SHP77 (cell line): ENCODE results near the gene CCND2.

Experiments used
- DNase-seq, 2 experiments: peaks; one replicate each; lab custom pipeline; 2025; lab: John Stamatoyannopoulos, UW

The CCND2 gene

DNA sequence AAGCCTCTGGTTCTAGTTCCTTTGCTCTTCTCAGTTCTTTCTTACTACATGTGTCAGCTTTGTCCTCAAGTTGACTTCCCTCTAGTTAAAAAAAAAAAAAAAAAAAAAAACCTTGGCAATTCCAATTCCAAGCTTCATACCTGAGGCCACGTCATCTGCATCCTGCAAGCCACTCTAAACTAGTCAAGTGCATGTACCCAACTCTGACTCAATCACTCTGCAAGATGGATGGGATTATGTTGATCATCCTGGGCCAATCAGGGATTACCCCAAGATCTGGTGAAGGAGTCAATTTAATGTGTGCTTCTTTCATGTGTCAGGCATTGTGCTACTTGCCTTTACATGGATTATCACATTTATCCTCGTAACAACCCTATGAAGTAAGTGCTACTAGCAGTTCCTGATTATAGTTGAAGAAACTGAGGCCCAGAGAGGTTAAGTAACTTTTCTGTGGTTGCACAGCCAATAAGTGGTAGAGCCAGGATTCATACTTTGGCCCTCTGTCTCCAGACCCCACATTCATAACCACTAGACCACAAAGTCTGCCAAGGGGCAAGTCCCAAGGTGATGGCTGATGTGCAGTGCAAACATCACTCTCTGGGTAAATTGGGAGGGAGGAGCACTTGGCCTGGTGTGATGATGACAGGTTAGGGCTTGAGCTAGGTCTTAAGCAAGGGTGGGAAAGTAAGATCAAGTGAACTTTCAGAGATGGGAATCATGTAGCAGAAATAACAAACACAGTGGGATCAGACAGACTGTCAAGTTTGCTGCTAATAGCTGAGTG lies 17.3 kb upstream of the CCND2 start:
- DNase-seq: no peak

DNA sequence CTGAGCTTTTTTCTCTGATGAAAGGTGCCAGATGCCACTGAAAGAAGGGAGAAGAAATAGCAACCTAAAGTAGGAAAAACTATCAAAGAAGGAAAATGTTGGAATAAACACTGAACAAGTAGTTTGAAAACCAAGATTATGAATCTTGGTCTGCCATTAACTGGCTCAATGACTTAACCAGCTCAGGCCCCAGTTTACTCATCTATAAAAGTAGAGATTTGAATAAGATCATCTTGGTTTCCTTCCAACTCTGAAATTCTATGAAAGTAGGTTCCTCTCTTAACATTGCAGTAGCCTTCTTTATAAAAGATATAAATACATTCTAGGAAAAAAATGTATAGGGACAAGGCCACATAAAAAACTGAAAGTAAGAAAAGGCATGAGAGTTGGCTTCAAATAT lies 16.1 kb upstream of the CCND2 start:
- no peak for DNase-seq

DNA sequence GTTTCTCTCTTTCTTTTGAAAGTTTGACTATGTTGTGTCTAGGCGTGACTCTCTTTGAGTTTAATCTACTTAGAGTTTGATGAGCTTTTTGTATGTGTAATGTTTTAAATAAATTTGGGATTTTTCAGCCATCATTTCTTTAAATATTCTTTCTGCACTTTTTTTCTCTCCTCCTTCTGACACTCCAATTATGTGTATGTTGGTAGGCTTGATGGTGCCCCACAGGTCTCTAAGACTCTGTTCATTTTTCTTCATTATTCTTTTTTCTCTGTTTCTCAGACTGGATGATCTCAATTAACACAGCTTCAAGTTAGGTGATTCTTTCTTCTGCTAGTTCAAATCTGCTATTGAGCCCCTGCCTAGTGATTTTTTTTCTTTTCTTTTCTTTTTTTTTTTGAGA lies 14.5 kb upstream of the CCND2 start:
- DNase-seq: no peak

DNA sequence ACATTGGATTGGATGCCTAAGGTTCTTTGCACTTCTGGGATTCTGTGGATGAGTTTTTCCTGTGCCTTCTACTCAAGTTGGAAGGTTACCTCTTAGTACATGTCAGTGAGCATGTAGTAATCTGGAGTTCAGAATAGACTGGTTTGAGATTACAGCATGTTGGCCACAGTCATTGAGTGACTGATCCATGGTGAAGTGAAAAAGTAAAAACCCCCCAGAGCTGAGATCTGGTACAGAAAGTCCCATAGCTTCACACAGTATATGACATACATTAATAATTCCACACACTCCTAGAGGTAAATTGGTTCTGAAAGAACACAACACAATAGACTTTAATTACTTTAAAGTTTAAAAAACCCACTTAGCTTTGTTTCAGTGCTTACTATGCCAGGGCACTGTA lies 11.9 kb upstream of the CCND2 start:
- no peak for DNase-seq

DNA sequence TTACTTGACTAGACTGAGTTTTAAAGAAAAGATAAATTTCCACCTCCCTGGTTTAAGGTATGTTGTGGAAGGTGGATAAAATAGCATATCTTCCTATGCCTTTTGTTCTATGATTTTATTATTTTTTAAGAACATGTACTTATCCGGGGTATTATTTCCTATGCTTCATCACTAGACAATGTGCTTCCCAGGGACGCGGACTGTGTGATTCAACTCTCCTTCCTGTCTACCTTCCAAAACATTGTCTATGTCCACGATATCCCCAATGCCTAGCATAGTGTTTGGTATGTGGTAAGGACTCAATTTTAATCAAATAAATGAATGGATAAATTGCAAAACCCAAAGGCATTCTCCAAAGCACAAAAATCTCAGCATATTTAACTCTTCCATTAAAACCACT lies 8.3 kb upstream of the CCND2 start:
- no peak for DNase-seq

DNA sequence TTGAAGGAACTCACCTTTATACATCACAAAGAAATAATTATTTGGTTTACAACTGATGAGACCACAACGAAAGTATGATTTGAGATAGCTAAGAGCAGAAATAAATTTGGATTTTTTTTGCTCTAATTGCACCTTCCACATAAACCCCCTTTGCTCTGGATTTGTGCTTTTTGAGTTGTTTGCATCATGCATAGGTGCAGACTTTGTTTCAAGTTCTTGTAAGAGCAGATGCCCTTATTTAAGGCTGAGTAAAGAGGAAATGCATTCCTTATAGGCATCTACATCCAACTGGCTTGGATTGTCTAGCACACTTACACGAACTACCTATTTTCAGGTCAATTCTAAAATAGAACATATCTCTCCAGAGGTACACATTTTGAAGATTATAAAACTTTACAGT lies 6.6 kb upstream of the CCND2 start:
- no peak for DNase-seq

DNA sequence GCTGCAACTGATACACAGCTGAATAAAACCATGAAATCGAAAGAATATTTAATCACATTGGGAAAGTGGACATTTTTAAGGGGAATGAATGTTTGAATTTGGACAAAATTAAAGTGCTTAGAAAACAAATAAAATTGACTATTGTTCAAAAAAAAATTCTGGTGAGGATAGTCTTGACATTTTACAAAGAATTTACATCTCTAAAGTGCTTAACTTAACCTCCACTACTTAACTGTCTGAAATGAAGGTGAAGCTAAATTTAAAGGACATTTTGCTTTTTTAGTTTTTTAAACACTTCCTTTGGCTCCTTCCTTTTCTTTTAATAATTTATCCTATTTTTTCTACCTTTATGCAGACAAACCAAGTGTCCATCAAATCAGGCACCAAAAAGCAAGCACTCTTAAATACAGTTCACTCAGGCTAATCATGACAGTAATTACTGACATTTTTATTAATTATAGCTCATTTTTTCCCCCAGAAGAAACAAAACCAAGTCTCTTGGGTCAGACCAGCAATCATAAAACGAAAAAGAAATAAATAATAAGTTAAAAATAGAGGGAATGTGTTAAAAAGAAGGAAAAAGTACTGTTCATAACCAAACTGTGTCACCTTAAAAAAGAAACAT lies 5.7 kb upstream of the CCND2 start:
- DNase-seq: no peak

DNA sequence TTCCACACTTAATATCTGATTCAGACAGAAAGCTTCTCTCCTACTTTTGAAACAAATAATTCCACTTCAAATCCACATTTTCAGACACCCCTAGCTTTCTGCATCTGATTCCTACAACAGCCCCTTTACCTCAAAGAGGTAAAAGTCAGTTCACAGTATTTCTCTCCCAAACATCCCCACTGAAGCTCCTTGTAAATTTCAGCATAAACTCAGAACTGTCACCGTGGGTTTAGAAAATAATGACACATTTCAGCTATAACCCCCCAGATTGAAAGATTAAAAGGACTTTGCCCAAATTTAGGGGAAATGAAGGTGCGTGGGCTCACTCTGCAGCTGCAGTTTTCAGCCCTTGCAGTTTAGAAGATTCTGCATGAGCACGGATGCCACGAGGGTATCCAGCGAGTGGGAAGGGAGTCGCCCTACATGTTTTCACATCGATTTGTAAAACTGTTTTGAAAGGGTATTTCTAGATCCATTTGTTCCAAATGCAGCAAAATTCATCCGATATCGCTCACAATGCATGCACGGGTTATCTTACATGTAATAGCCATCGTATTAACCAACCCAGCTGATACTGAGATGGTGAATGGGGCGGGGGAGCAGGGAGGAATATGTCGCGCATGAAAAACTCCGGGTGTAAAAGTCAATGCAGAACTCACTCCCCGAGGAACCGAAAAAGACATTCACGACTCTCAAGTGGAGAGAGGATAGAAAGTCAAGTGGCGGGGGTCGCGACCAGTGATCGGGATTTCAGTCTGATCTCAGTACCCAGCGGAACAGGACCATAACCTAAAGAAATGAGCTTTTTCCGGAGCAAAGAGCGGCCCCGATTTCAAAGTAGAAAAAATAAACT lies 5.0 kb upstream of the CCND2 start:
- no peak for DNase-seq

DNA sequence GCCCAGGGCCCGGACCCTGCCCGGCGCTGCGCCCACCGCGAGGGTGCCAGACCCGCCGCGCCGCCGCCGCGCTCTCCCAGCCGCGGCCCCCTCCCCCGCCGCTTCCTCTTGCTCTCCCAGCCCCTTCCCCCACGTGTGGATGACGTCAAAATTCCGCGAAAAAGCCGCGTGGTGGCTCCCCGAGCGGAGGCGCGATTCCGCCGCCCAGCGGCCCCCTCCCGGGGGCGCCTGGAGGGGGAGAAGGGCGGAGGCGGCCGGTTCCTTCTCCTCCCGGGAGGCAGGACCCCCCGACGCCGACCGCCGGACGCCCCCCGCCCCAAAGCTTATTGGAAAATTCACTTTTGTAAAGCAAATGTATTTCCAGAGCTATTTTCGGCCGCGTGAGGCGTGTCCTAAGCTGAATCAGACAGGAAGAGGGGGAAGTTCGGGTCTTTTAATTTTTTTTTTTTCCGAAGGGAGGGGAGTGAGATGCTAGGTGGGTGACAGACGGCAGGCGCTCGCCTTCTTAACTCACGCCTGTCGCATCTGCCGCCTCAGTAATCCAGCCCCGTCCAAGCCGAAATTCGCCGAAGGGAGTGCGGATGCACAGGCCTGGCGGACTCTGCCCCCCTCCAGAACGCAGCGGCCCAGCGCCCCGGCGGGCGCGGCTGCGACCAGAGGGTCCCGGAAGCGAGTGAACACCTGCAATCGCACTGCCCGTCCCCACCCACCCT lies 4.1 kb upstream of the CCND2 start:
- no peak for DNase-seq

DNA sequence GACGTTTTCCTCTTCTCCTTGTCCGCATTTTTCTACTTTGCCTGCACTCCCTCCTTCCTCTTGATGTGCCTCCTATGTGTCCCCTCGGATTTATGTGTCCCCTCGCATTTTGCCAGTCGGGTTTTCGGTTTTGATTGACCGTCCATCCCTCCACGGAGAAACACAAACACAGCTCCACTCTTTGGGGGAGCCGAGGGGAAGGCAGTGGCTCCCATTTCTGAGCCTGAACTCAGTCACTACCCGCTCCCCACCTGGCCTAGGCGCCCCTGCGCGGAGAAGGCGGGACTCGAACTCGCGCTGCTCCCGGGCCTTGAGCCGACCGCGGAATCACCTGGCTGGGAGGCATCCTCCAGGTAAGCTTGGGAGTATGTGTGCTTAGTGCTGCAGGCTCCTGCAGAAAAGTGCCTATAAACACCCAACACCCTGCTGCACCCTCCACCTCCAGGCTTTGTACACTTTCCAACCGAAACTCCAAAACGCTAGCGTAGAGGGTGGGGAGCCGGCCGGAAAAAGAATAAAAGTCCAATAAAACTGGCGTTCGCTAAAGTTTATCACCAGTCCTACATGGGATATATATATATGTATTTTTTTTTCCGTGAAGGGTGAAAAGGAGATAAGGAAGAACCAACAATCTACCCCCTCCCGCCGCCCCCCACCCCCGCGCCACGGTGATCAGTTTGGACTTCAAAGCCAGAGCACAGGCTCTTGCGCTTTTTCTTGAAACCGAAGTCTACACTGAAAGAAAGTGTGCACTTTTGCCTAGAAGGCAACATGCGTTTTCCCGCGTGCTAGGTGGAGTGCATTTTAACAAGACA lies 3.3 kb upstream of the CCND2 start:
- DNase-seq: no peak

DNA sequence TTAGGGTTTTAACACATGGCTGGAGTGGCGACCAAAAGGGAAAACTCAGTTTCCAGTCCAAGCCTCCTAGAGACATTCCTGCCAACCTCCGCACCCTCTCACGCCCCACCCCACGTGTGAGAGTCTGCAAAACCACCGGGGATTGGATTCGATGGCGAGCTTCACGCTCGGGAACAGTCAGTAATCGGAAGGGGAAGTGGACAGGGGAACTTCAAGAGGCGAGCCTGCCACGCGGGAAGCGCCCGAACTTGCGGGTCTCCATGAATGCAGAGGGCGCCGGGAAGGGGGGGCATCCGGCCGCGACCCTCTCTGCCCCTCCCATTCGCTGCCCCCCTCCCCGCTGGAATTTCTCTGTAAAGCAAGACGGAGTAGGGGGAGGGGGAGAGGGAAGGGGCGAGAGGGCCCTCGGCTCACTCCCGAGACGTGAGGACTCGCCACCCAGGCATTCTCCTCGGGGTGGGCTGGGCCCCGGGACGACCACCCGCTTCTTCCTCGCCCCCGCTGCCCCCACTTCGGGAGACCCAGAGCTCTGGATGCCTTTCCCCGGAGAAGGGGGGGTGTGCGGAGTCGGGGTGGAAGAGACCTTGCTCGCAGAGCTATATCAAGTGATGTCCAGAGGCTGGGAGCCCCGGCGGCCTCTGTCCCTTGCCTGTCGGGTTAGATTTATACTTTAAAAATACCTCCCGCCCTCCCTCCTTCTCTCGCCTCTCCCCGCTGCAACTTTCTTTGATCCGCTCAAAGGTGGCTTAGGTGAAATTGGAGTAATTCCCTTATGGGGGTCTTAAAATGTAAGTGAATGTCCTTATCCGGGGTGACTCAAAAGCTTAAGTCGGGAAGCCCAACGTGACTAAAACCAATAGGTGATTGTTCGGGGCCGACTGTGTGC lies 2.5 kb upstream of the CCND2 start:
- no peak for DNase-seq

DNA sequence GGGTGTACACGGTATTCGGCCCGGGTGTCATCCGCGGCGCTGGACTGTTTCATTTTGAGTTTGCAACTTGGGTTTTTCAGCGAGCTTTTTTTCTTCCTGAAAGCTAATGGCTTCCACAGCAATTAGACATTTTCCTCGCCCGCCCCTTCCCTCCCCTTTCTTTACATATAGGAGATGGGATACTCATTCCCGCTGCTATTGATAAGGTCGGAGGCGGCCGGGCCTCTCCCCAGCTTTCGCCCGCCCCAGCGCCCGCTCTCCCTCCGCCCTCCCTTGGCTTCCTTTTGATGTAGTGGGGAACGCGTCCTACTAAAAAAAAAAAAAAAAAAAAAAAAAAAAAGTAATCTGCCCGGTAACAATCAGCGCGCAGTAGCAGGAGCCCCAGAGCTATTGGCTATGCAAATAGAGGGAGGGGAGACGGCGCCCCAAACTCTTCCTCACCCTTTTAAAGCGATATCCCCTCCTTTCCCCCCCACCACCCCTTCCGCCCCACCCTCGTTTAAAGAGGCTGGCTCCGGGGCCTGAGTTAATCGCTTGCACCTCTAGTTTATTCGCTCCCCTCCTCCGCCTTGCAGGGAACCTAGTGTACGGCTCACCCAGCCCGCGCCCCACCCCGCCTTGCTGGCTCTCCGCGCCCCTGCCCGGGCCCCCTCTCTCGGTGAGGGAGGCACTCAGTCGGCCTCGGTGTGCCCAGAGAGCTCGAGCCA lies 1.7 kb upstream of the CCND2 start:
- no peak for DNase-seq

DNA sequence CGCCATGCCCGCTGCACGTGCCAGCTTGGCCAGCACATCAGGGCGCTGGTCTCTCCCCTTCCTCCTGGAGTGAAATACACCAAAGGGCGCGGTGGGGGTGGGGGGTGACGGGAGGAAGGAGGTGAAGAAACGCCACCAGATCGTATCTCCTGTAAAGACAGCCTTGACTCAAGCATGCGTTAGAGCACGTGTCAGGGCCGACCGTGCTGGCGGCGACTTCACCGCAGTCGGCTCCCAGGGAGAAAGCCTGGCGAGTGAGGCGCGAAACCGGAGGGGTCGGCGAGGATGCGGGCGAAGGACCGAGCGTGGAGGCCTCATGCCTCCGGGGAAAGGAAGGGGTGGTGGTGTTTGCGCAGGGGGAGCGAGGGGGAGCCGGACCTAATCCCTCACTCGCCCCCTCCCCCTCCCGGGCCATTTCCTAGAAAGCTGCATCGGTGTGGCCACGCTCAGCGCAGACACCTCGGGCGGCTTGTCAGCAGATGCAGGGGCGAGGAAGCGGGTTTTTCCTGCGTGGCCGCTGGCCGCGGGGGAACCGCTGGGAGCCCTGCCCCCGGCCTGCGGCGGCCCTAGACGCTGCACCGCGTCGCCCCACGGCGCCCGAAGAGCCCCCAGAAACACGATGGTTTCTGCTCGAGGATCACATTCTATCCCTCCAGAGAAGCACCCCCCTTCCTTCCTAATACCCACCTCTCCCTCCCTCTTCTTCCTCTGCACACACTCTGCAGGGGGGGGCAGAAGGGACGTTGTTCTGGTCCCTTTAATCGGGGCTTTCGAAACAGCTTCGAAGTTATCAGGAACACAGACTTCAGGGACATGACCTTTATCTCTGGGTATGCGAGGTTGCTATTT lies 914 bp upstream of the CCND2 start:
- no peak for DNase-seq

DNA sequence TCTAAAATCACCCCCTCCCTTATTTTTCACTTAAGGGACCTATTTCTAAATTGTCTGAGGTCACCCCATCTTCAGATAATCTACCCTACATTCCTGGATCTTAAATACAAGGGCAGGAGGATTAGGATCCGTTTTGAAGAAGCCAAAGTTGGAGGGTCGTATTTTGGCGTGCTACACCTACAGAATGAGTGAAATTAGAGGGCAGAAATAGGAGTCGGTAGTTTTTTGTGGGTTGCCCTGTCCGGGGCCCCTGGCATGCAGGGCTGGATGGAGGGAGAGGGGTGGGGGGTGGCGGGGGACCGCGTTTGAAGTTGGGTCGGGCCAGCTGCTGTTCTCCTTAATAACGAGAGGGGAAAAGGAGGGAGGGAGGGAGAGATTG lies 300 bp upstream of the CCND2 start:
- DNase-seq: no peak

DNA sequence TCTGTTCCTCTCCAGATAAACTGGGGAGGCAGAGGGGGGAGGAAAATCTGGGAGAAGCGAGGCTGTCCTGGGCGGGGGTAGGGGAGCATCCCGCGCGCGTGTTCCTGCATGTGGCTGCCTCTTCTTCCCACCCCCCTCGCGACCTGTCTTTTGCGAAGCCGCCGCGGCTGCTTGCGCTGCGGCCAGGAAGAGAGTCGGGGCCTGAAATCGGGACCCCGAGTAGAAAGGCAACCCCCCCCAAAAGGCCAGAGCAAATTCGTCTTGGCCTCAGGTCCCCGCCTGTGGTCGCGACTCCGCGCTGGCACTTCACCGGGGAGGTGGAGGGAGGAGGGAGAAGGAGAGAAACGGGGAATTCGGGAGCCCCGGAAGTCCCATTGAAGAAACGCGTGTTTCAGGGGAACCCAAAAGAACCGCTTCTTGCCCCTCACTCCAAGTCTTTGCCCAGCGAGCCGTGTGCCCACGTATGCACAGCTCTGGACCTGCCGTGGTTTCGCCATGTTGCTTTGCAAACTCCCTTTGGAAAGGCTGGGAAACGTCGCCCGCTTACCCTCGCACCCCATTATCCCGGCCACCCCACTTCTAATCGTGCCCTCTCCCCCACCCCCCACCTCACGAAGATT lies 944 bp downstream of the CCND2 start:
- no peak for DNase-seq

DNA sequence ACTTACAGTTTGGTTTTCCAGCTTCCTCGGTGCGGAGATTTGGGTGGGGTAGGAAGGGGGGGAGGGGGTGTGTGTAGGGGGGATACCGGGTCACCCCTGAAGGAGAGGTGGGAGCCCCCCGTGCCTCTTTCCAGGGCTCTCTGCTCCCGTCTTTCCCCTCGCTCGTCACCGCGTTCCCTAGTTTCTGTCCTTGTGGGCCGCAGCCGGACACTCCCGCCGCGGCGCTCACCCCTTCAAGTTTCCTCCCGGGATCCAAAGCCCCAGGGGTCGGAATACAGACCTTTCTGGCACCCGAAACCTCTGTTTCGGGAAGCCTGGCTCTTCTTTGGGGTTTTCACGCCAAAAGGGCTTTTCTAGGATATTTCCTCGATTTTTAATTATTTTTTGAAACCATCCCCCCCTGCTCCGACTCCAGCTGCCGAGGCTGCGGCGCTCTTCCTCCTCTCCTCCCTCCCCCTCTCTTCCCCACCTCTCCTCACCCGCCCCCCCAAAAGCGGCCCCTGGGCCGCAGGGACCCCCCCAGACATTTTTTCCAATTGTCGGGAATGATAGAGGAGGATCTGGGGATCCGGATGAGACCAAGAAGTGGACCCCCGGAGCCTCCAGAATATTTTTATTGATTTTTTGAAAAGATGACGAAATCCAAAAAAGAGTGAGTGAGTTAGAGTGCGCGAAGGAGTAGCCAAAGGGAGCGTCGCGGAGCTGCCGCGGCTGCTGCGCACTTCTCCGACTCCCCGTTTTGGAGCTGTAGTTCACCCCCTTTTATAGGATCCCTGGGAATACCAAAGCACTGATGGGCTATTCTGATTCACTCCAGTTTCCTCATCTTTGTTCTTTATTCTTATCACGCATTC lies 1.7 kb downstream of the CCND2 start:
- DNase-seq: no peak

DNA sequence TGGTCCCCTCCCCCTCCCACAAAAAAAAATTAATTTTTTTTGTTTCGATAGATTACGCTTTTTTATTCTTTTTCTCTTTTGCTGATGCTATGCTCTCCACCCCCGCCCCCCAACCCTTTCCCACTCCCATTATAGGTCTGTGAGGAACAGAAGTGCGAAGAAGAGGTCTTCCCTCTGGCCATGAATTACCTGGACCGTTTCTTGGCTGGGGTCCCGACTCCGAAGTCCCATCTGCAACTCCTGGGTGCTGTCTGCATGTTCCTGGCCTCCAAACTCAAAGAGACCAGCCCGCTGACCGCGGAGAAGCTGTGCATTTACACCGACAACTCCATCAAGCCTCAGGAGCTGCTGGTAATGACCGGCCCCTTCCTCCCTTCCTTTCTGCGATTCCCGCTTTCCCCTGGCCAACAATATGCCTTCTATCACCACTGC lies 2.3 kb downstream of the CCND2 start:
- no peak for DNase-seq
